Measurements from ENCODE around the gene TPCN1.

TPCN1 gene

DNA sequence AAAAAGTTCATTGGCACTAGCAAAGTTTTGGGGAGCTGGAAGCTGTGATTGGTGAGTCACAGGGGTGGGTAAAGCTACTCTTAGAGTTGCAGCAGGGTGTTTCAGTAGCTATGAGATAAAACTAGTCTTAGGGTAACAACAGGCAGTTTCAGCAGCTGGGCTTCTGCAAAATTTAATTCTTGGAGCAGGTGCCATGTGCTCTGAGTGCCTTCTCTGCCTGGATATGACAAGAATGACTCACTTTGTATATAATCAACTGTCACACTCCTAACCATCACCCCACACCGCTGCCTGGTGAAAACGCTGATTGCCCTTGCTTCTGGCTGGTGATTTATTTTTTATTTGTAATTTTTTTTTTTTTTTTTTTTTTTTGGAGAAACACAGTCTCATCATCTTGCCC, 126.6 kb downstream of the TPCN1 start:
- DNase-seq, result no peak

Measured in CD4-positive, alpha-beta T cell treated with Interleukin-17A for 1 hour (primary cell).